GM21717 (cell line): ENCODE data around the gene SPATA12.

Experiments
- ATAC-seq: cut with Tn5 transposase; IDR thresholded peaks from one replicate; pipeline ENCODE4 v1.9.1; 2021; ENCODE audit warnings: mild to moderate bottlenecking, moderate library complexity; ENCODE audit not compliant: unreplicated experiment

Gene SPATA12

GRCh38 chr3:57060089-57060821 lies at the start of gene SPATA12:
SPATA12 (plus strand) TSS chr3:57060664; CDS start chr3:57073695, 13,031 bp downstream.
- ATAC-seq: no peak

GRCh38 chr3:57011022-57011421 lies 49.4 kb upstream of the SPATA12 start:
- ATAC-seq: no peak

GRCh38 chr3:57012847-57013246 lies 47.6 kb upstream of the SPATA12 start:
- no peak for ATAC-seq

- ATAC-seq: no peak
These were observed 45.1 kb upstream of the SPATA12 start for GRCh38 chr3:57015350-57015729.

GRCh38 chr3:57015912-57016311 lies 44.6 kb upstream of the SPATA12 start:
- ATAC-seq: no peak

GRCh38 chr3:57017459-57017845 lies 43.0 kb upstream of the SPATA12 start:
- ATAC-seq: no peak

GRCh38 chr3:57018246-57018645 lies 42.2 kb upstream of the SPATA12 start:
- no peak for ATAC-seq

- ATAC-seq: no peak
These were observed 41.4 kb upstream of the SPATA12 start for GRCh38 chr3:57019057-57019456.

- no peak for ATAC-seq
These were observed 35.2 kb upstream of the SPATA12 start for GRCh38 chr3:57025237-57025636.

GRCh38 chr3:57026944-57027343 lies 33.5 kb upstream of the SPATA12 start:
- ATAC-seq: no peak

- no peak for ATAC-seq
These were observed 31.1 kb upstream of the SPATA12 start for GRCh38 chr3:57029383-57029782.

- no peak for ATAC-seq
These were observed 30.5 kb upstream of the SPATA12 start for GRCh38 chr3:57029924-57030323.

- ATAC-seq: no peak
These were observed 29.7 kb upstream of the SPATA12 start for GRCh38 chr3:57030721-57031120.

- ATAC-seq: no peak
These were observed 28.6 kb upstream of the SPATA12 start for GRCh38 chr3:57031631-57032541.

GRCh38 chr3:57036952-57037351 lies 23.5 kb upstream of the SPATA12 start:
- no peak for ATAC-seq

GRCh38 chr3:57038466-57039164 lies 21.8 kb upstream of the SPATA12 start:
- ATAC-seq: no peak

GRCh38 chr3:57041674-57042073 lies 18.8 kb upstream of the SPATA12 start:
- ATAC-seq: no peak

- no peak for ATAC-seq
These were observed 16.9 kb upstream of the SPATA12 start for GRCh38 chr3:57043518-57043917.

GRCh38 chr3:57046101-57046765 lies 14.2 kb upstream of the SPATA12 start:
- no peak for ATAC-seq

GRCh38 chr3:57048052-57048671 lies 12.3 kb upstream of the SPATA12 start:
- no peak for ATAC-seq
